ENCODE data around the gene HADHA.

DNA sequence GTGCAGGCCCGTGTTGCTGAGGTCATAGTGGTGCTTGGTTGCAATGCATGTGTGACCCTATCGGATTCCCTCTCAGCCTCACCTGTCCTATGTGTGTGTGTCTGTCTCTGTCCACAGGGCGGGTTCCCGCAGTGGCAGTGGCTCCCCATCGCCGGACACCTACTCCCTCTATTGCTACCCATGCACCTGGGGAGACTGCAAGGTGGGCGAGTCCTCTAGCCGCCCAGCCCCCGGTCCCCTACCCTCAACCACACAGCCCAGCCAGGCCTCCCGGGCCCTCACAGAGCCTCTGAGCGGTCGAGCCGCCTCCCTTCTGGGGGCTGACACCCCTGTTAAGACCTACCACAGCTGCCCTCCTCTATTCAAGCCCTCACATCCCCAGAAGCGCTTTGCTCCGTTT lies 57.3 kb downstream of the HADHA start:
- TF ChIP-seq, protein P1, sequence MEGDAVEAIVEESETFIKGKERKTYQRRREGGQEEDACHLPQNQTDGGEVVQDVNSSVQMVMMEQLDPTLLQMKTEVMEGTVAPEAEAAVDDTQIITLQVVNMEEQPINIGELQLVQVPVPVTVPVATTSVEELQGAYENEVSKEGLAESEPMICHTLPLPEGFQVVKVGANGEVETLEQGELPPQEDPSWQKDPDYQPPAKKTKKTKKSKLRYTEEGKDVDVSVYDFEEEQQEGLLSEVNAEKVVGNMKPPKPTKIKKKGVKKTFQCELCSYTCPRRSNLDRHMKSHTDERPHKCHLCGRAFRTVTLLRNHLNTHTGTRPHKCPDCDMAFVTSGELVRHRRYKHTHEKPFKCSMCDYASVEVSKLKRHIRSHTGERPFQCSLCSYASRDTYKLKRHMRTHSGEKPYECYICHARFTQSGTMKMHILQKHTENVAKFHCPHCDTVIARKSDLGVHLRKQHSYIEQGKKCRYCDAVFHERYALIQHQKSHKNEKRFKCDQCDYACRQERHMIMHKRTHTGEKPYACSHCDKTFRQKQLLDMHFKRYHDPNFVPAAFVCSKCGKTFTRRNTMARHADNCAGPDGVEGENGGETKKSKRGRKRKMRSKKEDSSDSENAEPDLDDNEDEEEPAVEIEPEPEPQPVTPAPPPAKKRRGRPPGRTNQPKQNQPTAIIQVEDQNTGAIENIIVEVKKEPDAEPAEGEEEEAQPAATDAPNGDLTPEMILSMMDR (IDR thresholded peaks at IDR 0.05; ENCODE audit: low read length): no peak
- no peak for TF ChIP-seq EZH2 (IDR thresholded peaks at IDR 0.05; ENCODE audit: borderline replicate concordance, low read length)
